ENCODE results near the gene RIPK3.
A peak's percentile ranks its signal among the peaks of the same experiment; 100 is the strongest.

Gene RIPK3

GRCh38 chr14:24299255-24300191, 40.3 kb downstream of the RIPK3 start, which contains the start of the genes DHRS1 and NOP9:
Gene DHRS1, minus strand, starts transcription at chr14:24299780. Its CDS starts 674 bp downstream, at chr14:24299106.
Gene NOP9, plus strand, starts transcription at chr14:24299850. Its CDS starts 105 bp downstream, at chr14:24299955.
- DNase-seq: peak; percentile 90

GRCh38 chr14:24298892-24299254, 40.9 kb downstream of the RIPK3 start:
- no peak for DNase-seq

- no peak for DNase-seq
These were observed 42.4 kb downstream of the RIPK3 start for GRCh38 chr14:24297190-24297964.

- DNase-seq: peak; percentile 77
These were observed 43.2 kb downstream of the RIPK3 start for GRCh38 chr14:24296341-24297157.

- DNase-seq: no peak
These were observed 46.3 kb downstream of the RIPK3 start for GRCh38 chr14:24293525-24293924.

GRCh38 chr14:24292118-24292807, 47.5 kb downstream of the RIPK3 start:
- DNase-seq: no peak

- DNase-seq: no peak
These were observed 48.2 kb downstream of the RIPK3 start for GRCh38 chr14:24291446-24292117.

GRCh38 chr14:24290746-24291145, 49.0 kb downstream of the RIPK3 start:
- no peak for DNase-seq

GRCh38 chr14:24289649-24290280, 50.0 kb downstream of the RIPK3 start:
- DNase-seq: peak; percentile 44

- DNase-seq: no peak
These were observed 52.8 kb downstream of the RIPK3 start for GRCh38 chr14:24286996-24287395.

All from activated naive CD4-positive, alpha-beta T cell treated with anti-CD3 and anti-CD28 coated beads, Interleukin-2, amount 50 U/mL, for 16 hours (primary cell).